GM19035 (cell line): ENCODE data around the gene B9D2.
"Not testable (repeated sequence)": the region's sequence is repeated elsewhere in the genome, so short reads cannot be mapped to it uniquely, and the experiment has no call there.

Experiments used
- ATAC-seq: cut with Tn5 transposase; IDR thresholded peaks from one replicate; pipeline ENCODE4 v1.9.1; 2021; ENCODE audit not compliant: unreplicated experiment

Gene B9D2

DNA sequence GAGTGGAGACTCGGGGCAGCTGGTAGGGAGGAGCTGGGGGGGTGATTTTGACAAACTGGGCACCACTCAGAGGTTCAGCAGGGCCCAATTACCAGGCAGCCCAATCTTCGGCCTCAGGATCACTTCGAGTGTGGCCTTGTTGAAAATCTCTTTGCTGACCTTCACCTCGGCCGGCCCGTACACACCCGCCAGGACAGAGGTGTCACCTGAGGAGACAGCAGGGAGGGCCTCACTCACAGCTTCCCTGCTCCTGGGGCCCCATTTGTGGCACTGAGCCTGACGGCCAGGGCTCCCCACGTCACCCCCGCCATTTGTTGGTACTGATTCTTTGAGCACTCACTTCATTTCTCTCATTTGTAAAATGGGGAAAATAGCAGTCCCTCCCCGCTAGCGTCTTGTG lies 28.8 kb upstream of the B9D2 start:
- ATAC-seq = no peak

DNA sequence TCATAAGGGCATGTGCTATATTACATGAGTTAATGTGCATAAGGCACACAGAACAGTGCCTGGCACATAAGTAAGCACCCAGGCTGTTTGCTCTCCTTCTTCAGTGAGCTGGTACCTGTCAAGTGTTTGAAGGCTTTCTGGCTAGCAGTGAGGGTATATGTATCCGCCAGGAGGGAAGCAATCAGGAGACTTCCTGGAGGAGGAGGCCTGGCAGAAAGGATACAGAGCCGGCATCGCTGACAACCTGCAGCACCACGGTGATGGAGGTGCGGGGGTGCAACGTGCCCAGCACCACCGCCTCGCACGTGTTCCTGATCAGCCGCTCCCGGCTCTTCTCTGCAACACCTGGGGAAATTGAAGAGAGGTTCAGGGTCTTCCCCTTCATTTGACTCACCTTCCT lies 27.7 kb upstream of the B9D2 start:
- no peak for ATAC-seq

DNA sequence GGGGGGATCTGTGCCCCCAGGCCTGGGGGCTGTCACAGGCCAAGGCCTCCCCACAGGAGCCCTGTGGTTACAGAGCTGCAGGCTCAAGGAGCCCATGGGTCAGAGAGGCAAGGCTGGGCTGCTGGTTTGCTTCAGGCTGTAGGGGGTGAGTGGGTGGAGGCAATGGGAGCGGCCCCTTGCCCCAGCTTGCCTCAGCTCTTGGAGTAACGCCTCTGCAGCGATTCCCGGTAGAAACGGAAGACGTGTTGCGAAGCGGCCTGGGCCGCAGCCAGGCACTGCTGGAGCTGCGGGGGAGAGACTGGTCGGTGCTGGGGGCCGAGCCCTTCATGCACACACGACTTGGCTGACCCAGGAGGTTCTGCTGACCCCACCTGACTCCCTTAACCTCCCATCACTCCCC lies 22.5 kb upstream of the B9D2 start:
- no peak for ATAC-seq

DNA sequence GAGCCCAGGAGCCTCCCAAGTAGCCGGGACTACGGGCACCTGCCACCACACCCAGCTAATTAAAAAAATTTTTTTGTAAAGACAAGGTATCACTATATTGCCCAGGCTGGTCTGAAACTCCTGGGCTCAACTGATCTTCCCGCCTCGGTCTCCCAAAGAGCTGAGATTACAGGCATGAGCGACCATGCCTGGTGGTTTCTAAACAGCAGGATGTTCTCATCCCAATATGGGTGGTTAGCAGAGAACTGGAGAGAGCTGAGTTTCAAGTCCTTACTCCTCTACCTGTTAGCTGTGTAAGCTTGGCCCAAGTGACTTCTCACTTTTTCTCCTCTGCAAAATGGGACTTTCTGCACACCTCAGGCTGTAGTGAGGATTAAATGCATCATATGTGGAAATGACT lies 20.4 kb upstream of the B9D2 start:
- no peak for ATAC-seq

DNA sequence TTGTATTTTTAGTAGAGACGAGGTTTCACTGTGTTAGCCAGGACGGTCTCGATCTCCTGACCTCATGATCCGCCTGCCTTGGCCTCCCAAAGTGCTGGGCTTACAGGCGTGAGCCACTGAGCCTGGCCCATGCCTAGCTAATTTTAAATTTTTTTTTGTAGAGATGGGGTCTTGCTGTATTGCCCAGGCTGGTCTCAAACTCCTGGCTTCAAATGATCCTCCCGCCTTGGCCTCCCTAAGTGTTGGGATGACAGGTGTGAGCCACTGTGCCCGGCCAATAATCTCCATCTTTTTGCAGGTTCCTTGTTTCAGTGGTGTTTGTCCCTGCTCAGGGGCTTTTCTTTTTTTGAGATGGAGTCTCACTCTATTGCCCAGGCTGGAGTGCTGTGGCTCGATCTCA lies 17.6 kb upstream of the B9D2 start:
- ATAC-seq = not testable (repeated sequence)

DNA sequence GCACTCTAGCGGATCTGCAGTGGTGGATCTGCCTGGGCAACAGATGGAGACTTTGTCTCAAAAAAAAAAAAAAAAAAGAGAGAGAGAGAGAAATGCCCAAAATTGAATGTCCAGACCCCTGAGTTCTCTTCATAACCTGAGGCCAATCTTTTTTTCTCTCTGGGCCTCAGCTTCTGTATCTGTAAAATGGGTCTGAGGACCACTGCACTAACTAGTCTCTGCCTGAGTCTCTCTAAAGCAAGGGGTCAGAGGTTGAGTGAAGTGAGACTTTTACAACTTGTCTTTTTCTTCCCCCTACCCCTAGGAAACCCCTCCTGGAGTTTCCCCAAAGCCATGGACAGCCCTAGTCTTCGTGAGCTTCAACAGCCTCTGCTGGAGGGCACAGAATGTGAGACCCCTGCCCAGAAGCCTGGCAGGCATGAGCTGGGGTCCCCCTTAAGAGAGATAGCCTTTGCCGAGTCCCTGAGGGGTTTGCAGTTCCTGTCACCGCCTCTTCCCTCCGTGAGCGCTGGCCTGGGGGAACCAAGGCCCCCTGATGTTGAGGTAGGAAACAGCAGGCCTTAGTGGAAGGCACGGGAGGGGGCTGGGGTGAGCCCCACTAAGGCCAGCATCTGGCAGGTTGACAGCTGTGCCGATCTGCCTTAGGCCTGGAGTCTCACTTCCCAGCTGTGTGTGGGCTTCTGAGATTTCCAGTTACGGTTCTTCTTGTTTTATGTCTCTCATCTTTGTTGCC lies 14.2 kb upstream of the B9D2 start:
- ATAC-seq = no peak

DNA sequence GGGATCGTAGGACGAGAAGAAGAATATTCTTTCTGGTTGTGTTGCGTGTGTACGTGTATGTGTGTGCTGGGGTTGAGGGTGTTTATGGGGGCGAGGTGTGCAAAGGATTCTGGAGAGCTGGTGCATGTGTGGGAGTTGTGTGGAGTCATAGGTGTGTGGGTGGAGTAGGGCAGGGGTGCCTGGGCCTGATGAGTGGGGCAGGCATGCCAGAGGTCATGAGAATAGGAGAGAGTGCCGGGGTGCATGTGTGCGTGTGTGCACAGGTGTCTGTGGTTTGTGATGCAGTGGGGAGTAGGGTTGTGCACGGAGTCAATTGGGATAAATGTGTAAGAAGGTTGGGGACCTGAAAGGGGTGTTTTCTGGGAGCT lies 13.0 kb upstream of the B9D2 start:
- ATAC-seq = no peak

DNA sequence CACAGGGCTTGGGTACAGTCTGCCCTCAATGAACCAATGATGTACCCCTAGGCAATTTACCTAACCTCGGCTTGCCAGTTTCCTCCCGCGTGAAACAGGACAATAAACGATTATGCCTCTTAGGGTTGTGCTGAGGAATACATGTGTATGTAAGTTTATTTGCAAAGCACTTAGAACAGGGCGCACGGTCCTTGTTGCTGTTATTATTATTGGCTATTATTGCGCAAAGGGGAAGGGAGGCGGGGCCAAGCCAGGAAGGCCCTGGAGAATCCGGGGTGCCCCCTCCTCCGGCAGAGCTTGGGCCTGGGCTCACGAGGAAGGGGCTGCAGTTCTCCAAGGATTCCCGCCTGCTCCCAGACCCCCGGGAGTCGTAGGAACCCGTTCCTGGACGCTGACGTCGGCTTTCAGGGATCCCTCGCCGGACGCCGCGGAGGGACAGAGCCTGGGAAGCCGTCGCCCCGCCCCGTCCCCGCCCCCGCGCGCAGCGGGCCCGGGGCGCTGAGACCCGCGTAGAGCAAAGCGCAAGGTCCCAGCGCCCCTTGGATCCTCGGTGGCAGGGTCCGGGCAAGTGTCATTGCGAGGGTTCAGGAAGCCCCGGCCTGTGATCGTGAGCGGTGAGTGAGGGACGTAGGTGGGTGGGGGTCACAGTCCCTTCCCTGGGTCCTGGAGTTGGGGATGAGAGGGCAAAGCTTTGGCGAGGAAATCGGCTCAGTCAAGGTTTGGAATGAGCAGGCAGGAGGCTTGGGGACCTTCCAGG lies 12.5 kb upstream of the B9D2 start, which contains the start of gene TMEM91:
Gene TMEM91, plus strand, starts transcription at position 293 of the 757 bp plus-strand sequence. CDS start 1,777 bp downstream, outside the sequence.
- ATAC-seq = no peak

DNA sequence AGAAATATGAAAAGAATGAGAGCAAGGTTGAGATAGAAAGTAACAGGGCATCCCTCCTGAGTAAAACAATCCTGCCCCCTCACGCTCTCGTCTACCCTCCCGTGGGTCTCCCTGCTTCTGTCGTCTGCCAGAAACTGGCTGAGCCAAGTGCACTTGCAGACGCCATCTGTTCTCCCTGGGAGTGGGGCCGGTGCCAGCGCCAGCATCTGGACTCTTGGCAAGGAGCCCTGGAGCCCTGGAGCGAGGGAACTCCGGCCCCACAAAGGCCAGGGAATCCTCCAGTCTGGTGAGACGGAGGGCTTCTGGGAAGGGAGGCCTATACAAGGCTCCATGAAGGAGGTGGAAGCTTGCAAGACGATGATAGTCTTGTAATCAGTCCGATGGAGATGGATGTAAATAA lies 10.0 kb upstream of the B9D2 start:
- ATAC-seq = no peak

DNA sequence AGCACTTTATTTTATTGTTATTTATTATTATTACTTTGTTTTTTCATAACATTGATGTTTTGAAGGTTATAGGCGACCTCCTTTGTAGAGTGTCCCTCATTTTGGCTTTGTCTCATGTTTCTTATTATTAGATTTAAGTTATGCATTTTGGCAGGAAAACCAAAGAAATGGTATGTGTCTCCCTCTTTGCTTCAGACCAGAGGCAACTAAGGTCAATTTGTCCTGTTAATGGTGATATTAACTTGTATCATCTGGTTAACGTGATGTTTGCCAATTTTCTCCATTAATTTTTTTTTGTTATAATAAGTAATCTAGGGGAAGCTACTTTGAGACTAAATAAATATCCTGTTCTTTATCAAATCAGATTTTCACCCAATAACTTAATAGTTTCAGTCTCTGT lies 8.6 kb upstream of the B9D2 start:
- no peak for ATAC-seq

DNA sequence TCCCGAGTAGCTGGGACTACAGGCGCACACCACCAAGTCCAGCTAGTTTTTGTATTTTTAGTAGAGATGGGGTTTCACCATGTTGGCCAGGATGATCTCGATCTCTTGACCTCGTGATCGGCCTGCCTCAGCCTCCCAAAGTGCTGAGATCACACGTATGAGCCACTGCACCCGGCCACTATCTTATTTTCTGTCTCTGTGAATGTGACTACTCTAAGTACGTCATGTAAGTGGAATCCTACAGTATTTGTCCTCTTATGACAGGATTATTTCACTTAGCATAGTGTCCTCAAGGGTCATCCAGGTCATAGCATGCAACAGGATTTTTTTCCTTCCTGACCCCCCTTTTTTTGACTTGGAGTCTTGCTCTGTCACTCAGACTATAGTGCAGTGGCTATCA lies 7.6 kb upstream of the B9D2 start:
- ATAC-seq = no peak

DNA sequence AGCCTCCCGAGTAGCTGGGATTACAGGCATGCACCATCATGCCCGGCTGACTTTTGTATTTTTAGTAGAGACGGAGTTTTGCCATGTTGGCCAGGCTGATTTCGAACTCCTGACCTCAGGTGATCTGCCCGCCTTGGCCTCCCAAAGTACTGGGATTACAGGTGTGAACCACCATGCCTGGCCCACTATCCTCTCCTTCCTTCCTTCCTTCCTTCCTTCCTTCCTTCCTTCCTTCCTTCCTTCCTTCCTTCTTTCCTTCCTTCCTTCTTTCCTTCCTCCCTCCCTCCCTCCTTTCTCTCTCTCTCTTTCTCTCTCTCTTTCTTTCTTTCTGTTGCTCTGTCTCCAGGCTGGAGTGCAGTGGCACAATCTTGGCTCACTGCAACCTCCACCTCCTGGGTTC lies 7.2 kb upstream of the B9D2 start:
- not testable (repeated sequence) for ATAC-seq

DNA sequence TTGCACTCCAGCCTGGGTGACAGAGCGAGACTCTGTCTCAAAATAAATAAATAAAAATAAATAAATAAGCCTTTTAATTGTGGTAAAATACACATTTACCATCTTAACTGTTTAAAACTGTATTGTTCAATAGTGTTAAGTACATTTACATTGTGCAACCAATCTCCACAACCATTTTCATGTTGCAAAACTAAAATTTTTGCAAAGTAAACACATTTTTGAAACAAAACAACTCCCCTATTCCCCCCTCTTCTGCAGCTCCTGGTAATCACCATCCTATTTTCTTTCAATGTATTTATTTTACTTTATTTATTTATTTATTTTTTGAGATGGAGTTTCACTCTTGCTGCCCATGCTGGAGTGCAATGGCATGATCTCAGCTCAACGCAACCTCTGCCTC lies 5.8 kb upstream of the B9D2 start:
- ATAC-seq = no peak

DNA sequence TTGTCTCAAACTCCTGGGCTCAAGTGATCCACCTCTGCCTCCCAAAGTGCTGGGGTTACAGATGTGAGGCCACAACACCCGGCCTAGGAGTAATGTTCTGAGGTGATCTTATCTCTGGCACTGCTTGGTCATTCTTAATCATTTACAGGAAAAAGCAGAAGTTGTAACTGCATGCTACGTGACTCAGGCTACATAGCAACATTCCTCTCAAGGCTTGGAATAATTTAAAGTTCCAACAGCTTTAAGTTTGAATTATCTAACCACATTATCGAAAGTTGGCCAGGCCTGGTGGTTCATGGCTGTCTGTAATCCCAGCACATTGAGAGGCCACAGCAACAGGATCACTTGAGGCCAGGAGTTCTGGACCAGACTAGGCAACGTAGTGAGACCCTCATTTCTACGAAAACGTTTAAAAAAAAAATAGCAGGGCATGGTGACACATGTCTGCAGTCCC lies 3.9 kb upstream of the B9D2 start:
- ATAC-seq = no peak

DNA sequence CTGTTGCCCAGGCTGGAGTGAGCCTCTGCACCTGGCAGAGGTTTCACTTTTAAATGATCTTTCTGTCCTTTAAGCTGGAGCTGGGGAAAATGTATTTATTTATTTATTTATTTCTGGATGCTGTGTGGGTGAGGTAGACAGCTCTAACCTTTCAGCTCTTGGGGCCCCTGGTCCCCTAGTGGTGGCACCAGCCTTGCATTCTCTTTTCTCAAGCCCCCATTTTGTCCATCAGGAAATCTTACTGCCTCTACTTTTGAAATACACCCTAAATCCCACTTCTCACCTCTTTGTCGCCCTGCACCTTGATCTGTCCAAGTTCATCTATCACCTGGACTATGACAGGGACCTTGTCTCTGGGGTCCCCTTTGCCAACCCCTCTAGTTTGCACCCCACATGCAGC lies 2.1 kb upstream of the B9D2 start:
- ATAC-seq = no peak

DNA sequence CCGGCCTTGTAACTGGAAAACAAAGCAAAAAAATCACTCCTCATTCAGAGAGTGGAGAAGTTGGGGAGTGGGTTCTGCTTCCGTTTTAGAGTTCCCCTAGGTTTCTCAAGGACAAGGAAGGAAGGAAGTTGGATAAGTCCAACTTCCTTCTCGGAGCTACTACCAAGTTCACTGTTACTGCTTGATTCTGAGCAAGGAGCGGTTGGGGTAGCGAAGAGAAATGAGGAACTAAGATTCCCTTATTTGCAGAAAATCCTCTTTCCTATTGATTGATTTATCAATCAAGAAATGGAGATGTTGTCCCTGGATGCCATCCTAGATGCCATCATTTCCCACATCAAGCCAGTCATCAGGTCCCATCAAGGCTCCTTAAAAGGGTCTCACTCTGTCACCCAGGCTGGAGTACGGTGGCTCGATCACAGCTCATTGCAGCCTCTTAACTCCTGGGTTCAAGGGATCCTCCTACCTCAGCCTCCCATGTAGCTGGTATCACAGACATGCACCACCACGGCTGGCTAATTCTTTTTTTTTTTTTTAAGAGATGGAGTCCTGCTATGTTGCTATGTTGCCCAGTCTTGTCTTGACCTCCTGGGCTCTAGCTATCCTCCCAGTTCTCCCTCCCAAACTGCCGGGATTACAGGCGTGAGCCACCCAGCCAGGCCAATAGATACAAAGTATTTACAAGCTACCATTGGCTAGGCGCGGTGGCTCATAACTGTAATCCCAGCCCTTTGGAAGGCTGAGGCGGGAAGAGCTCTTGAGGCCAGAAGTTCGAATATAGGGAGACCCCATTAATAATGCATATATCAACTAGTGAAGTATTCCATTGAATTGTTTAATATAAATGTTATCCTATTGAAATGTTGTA lies 809 bp upstream of the B9D2 start:
- no peak for ATAC-seq

DNA sequence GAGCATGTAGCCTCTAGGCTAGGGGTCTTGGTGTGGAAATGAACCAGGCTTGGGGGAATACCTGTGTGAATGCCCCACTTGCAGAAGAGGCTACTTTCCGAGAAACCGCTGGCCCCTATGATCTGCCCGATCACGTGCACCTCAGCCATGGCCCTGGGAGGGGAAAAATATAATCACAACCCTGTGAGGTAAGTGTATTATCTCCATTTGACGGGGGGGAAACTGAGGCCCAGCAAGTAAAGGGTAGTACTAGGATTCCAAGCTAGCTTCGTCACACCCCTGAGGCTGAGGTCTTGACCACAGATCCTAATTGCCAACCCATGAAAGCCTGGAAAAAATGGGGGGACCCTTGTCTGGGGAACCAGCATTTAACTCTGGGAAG lies 587 bp downstream of the B9D2 start:
- ATAC-seq = no peak

DNA sequence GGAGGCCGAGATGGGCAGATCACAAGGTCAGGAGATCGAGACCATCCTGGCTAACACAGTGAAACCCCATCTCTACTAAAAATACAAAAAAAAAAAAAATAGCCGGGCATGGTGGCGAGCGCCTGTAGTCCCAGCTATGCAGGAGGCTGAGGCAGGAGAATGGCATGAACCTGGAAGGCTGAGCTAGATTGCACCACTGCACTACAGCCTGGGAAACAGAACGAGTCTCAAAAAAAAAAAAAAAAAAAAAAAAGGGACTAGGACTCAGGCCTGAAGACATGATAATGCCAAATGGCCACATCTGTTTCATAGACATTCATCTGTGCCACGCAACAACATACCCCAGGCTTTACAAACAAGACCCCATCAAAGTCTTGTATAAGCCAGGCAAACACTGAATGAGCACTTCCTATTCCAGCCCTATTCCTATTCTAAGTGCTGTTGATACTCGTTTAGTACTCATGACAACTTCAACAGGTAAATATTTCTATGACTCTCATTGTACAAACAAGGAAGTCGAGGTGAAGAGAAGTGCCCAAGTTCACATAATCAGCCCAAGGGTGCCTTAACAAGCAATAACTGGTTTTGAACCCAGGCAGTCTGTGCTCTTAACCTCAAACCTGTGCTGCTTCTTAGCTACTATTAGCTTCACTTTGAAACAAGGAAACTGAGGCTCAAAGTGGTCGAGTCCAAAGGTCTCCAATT lies 1.7 kb downstream of the B9D2 start:
- no peak for ATAC-seq

DNA sequence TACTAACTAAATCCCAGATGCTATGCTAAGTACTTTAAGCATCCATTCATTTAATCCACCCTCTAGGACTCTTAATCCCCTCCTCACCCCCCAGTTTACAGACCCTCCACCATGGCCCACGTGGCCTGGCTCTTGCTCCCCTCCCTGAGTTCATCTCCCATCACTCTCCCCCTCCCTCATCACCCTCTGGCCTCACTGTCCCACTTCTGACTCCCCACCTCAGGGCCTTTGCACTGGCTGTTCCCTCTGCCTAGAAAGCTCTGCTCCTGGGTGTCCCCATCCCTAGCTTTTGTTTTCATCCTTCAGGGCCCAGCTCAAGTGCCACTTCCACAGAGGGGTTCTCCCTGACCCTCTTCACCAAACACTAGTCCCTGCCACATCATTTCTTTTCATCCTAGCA lies 4.2 kb downstream of the B9D2 start:
- ATAC-seq = no peak

DNA sequence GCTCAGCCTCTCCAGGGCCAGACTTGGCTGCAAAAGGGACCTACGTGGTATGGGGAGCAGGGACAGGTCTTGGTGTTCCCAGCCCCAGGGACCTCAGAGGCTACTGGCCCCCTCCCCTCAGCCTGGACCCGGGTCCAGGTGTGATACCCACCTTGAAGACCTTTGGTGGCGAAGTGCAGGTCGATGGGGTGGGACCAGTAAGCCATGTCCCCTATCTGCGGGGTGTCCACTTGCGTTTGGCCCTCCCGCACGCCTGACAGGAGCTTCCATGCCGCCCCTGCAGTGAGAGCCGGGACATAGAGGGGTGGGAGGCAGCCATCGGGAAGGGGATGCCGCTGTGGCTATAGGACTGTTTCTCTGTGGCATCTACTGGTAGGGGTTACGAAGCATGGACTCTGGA lies 6.2 kb downstream of the B9D2 start:
- ATAC-seq = no peak
